ENCODE data around the gene CELF4. TPM values are rescaled to one million over a fixed set of nuclear protein-coding genes. Genes with fewer than 3 reads are reported as not detected.

The CELF4 gene
- total and polyA plus RNA-seq, 2 donors (not counting 3 experiments of a cell fraction or from before 2014, with no cell fraction given), result not detected

- dilution Hi-C loops (cut with MboI; ENCODE audit: extremely low pct_ligation_motif_present, low sequenced_read_pairs), result no loop called here
- BruUV-seq (replicated peaks), result no TSS peak
- ChIA-PET POLR2A (no interaction called here), CTCF (no interaction called here)
- H3K36me3 ChIP-seq (ENCODE audit: control insufficient read depth in 2 of 2, extremely low read depth in 1 of 2, insufficient read depth in 2 of 2, low read length in 2 of 2), result no peaks in the 10 kb centered on the region
- TF ChIP-seq JUN (IDR thresholded peaks at IDR 0.05; ENCODE audit: borderline replicate concordance, insufficient read depth, insufficient read length, low read depth) (no peak), MYC (IDR thresholded peaks at IDR 0.05; ENCODE audit: low read depth, low read length) (no peak), GATA2 (IDR thresholded peaks at IDR 0.05; ENCODE audit: insufficient read depth, insufficient read length, low read depth, low read length) (no peak), MAX (IDR thresholded peaks at IDR 0.05; ENCODE audit: insufficient read depth, insufficient read length) (no peak), POLR2A (IDR thresholded peaks at IDR 0.05; ENCODE audit: low read depth, low read length) (no peak), EZH2 (IDR thresholded peaks at IDR 0.05; ENCODE audit: borderline replicate concordance, low read depth, low read length, severe bottlenecking) (no peak), CTCF (IDR thresholded peaks at IDR 0.05; ENCODE audit: extremely low read depth in 1 of 2, insufficient read depth in 1 of 2, low read depth in 1 of 2, low read length in 2 of 2) (no peak), FOS (IDR thresholded peaks at IDR 0.05; ENCODE audit: borderline replicate concordance, insufficient read depth, low read length) (no peak), POLR2AphosphoS5 (IDR thresholded peaks at IDR 0.05; ENCODE audit: insufficient read depth, low read depth, low read length) (no peak)
- no peak overlapping the region for H3K27ac ChIP-seq (ENCODE audit: insufficient read depth, low read depth, low read length)
- FAIRE-seq, result no peak
- H3K9me1 ChIP-seq (replicated peaks; ENCODE audit: control insufficient read depth, extremely low read depth, insufficient read depth, low read length), result no peaks in the 10 kb centered on the region
- peaks cover 23 to 24% of the 10 kb centered on the region in 2 experiments for H3K27me3 ChIP-seq (ENCODE audit: control insufficient read depth in 2 of 2, insufficient read depth in 2 of 2, low read length in 2 of 2)
- H3K4me1 ChIP-seq (ENCODE audit: control insufficient read depth, extremely low read depth, insufficient read depth, low read length), result no peaks in the 10 kb centered on the region
- H3K4me2 ChIP-seq (ENCODE audit: insufficient read depth, low read length), result no peak overlapping the region
- intact Hi-C loops (cut with micrococcal nuclease), result no loop called here
- no peak for DNase-seq (ENCODE audit: low read depth, low spot score)
- H3K9me3 ChIP-seq (replicated peaks; ENCODE audit: control insufficient read depth, insufficient read depth, low read length), result no peaks in the 10 kb centered on the region
- H3K9ac ChIP-seq (replicated peaks; ENCODE audit: extremely low read depth, insufficient read depth, low read length), result no peak overlapping the region
- no peaks in the 10 kb centered on the region for H3K79me2 ChIP-seq (ENCODE audit: control insufficient read depth, insufficient read depth, low read length)
- H4K20me1 ChIP-seq (replicated peaks; ENCODE audit: control insufficient read depth, extremely low read depth, insufficient read depth, low read length), result no peaks in the 10 kb centered on the region
- no peak overlapping the region for H3K4me3 ChIP-seq (replicated peaks in 1 of 3; ENCODE audit: insufficient read depth in 1 of 3, low read depth in 1 of 3, low read length in 3 of 3)
- no peak overlapping the region for H2AFZ ChIP-seq (ENCODE audit: low read depth, low read length)
Observed at GRCh38 chr18:37251679-37252078, 313.9 kb downstream of the CELF4 start.
